SIG-M5 treated with dmso at 0.1 percent for 504 hours (cell line): ENCODE results near the gene PHETA1.
A peak's percentile ranks its signal among the peaks of the same experiment; 100 is the strongest.
"Not testable (repeated sequence)": the region's sequence is repeated elsewhere in the genome, so short reads cannot be mapped to it uniquely, and the experiment has no call there.

Source experiments
- DNase-seq: peaks from one replicate; lab custom pipeline; 2025; ENCODE audit not compliant: unreplicated experiment; lab: John Stamatoyannopoulos, UW

PHETA1 gene

GRCh38 chr12:111405859-111406473, 37.1 kb upstream of the PHETA1 start, which contains the start of gene SH2B3:
Gene SH2B3 (plus strand): TSS chr12:111405923. CDS start chr12:111418146, 12,223 bp downstream.
- DNase-seq: no peak

DNA sequence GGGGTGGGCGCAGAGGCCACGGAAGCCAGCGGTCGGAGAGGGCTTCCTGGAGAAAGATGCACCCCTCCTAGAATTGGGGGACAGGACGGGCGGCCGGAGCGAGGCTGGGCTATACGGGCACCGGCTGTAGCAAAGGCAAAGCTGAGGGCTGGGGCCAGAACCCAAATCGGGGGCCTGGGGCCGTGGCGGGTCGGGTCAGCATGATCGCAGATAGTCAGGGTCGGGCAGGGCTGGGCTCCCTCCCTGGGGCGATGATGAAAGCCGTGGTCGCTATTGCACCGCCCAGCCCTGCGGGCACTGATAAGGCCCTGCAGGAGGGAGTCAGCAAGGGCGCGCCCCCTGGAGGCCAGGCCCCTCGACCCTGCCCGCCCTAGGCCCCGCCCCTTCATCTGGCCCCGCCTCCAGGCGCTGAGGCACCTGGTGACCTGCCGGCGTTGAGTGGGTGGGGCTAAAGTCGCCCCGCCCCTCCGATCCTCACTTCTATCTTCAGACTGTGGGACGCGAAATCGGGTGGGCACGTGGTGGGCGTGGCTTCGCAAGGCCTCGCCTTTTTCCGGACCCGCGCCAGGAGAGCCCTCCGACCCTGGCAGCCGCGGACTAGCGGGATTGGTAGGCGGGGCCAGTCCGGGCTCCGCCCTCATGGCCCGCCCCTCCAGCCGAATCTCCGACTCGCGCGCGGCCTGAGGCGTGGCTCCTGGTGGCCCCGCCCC, 36.4 kb upstream of the PHETA1 start:
- peak; percentile 91 for DNase-seq

- peak; percentile 22 for DNase-seq
Measured at GRCh38 chr12:111404362-111405148, 35.7 kb upstream of the PHETA1 start.

- not testable (repeated sequence) for DNase-seq
Measured at GRCh38 chr12:111402490-111402824, 33.6 kb upstream of the PHETA1 start.

- DNase-seq: no peak
Measured at GRCh38 chr12:111401167-111401605, 32.3 kb upstream of the PHETA1 start.

GRCh38 chr12:111399741-111400404, 31.0 kb upstream of the PHETA1 start:
- not testable (repeated sequence) for DNase-seq

DNA sequence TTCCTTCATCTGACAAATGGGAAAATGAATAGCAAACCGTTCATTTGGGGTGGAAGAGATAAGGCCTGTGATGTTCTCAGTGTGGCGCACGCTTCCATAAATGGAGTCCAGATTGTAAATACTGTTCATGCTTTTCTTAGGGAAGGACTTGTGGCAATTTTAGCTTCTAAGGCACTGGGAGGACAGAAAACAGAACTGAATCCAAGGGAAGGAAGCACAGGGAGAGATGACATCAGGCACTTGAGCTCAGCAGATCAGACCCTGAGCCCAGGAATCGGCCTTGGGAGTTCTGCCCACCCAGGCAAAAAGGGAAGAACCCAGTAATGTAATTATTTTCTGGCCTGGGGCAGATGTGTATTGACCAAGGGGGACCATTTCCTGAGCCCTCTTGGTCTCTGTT, 29.6 kb upstream of the PHETA1 start:
- peak; percentile 32 for DNase-seq

DNA sequence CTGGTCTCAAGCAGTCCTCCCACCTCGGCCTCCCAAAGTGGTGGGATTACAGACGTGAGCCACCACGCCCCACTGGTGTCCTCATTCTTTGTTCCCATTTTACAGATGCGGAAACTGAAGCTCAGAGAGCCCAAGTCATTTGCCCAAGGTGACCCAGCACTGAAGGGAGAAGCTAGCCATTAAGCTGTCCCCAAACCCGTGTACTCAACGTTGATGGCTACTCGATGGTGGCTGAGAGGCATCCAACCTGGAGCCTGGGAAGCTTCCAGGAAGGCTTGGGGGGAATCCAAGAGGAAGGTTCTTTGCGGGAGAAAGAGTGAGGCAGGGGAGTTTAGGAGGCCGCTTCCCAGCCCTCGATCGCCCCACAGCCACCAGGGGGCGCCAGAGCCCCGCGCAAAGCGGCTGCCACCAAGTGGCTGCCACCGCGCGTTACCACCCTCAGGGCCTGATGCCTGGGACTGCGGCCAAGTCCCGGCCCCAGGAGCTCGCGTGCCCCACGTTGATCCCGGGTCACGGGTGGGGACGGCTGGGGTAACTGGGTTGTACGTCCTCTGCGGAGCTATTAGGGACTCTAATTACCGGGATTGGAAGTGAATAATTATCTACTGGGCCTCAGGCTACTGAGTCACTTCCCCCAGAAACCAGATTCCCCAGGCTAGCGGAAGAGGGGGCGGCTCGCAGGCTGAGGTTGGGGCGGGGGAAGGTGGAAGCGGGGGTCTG, 28.0 kb upstream of the PHETA1 start:
- DNase-seq: peak; percentile 84

DNA sequence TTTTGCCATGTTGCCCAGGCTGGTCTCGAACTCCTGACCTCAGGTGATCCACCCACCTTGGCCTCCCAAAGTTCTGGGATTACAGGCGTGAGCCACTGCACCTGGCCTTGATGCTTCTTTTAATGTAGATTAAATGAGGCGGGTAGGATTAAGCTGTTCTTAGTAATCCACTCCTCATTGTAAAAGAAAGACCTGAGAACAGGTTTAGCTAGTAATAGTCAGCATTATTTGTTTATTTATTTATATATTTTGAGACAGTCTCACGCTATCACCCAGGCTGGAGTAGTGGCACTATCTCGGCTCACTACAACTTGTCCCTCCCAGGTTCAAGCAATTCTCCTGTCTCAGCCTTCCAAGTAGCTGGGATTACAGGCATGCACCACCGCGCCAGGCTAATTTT, 27.4 kb upstream of the PHETA1 start:
- not testable (repeated sequence) for DNase-seq

GRCh38 chr12:111395336-111396187, 26.7 kb upstream of the PHETA1 start:
- DNase-seq: peak; percentile 14

- no peak for DNase-seq
Measured at GRCh38 chr12:111394480-111394879, 25.6 kb upstream of the PHETA1 start.

DNA sequence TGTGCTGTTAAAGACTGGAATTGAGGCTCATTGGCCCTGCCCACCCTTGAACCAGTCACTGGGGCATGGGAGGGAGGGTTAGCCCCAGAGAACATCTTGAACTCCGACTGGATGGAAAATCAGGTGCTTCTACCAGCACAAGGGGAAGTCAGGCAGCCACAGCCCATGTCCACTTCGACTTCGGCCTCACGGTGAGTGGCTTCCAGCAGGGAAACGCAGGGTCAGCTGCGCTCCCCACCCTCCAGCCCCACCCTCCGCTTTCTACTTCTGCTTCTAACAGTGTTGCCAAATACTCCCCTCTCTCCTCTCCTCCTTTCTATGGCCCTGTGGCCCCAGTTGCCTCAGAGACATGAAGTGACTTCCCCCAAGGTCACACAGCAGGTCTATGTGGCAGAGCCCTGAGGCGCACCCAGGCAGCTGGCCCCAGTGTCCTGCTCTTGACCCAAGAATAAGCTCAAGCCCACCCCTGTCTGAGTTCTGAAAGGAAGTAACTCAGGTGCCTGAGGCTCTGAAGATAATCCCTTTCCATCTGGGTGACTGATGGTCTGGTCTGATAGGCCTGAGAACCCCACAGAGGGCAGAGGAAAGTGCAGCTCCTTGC, 24.9 kb upstream of the PHETA1 start:
- peak; percentile 81 for DNase-seq

GRCh38 chr12:111390910-111391309, 22.0 kb upstream of the PHETA1 start:
- no peak for DNase-seq

GRCh38 chr12:111389635-111390034, 20.7 kb upstream of the PHETA1 start:
- no peak for DNase-seq

DNA sequence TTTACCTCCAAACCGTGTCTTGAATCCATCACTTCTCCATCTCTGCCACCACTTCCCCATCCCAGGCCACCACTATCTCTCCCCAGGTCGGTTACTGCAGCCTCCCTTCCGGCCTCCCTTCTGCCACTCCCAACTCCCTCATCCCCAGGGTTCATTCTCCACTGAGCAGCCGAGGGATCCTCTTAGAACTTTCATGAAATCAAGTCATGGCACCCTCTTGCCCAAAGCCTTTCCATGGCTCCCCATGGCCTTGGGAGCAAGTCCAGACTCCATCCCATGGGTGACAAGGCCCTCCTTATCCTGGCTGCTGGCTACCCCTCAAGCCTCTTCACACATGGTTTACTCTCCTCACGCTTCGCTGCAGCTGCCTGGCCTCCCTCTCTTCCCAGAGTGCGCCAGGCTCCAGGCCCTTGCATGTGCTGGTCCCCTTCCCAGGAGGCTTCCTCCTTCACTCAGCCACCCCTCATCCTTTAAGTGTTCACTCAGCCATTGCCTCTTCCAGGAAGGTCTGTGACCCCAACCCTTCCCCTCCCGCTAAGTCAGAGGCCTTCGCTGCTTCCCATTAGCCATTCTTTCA, 18.9 kb upstream of the PHETA1 start:
- no peak for DNase-seq

DNA sequence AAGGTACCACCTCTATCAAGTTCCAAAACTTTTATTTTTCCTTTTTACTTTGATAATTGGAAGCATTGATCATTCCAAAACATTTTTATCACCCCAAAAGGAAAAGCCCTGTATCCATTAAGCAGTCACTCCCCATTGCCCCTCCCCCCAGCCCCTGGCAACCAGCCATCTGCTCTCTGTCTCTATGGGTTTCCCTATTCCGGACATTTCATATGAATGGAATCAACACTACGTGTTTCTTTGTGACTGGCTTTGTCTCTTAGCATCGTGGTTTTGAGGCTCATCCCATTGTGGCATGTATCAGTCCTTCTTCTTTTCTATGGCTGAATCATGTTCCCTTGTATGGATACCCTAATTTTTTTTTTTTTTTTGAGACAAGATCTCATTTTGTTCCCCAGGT, 18.0 kb upstream of the PHETA1 start:
- DNase-seq: no peak

GRCh38 chr12:111384596-111384995, 15.7 kb upstream of the PHETA1 start:
- DNase-seq: no peak

DNA sequence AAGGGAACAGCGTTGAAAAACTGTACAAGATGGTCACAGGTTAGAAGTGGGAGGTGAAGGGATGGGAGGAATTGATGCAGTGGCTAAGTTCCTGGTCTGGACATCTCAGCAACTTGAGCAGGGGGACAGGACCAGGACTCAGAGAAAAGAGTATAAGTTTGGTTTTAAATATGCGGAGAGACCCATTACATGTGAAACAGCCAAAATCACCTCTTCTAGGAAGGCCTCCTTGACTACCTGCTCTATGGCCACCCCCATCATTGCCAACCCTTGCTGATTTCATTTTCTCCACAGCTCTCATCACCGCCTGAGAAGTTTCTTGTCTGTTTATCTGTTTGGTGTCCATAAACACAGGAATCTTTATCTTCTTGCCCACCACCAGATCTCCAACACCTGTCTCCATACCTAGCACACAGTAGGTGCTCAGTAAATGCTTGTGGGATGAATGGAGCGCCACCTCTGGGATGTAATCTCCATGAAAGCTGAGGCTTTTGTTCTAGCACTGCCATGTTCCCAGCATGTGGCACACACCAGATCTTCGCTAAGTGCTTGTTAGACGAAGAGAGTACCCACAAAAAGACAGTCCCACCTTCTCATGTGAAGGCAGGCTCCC, 11.2 kb upstream of the PHETA1 start:
- no peak for DNase-seq

DNA sequence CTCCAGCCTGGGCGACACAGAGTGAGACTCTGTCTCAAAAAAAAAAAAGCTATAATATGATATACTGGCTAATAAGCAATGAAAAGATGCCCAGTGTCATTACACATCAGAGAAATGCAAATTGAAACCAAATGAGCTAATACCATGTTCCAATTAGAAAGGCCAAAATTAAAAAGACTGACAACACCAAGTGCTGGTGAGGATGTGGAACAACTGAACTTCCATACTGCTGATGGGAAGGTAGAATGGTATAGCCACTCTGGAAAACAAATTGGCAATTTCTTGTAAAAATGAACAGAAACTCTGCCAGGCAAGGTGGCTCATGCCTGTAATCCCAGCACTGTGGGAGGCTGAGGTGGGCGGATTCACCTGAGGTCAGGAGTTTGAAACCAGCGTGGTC, 8.5 kb upstream of the PHETA1 start:
- no peak for DNase-seq
